ENCODE measurements around the gene CLN5.
"Not testable (repeated sequence)": the region's sequence is repeated elsewhere in the genome, so short reads cannot be mapped to it uniquely, and the experiment has no call there.

Gene CLN5

GRCh38 chr13:76991796-76992547 is at the start of gene CLN5:
Gene CLN5, plus strand, starts transcription at chr13:76992081. Its CDS starts 18 bp downstream, at chr13:76992099.
- DNase-seq: peak; percentile 49

GRCh38 chr13:76942363-76942762 is 49.5 kb upstream of the CLN5 start:
- DNase-seq: no peak

GRCh38 chr13:76943646-76944045 is 48.2 kb upstream of the CLN5 start:
- DNase-seq: no peak

GRCh38 chr13:76944456-76944855 is 47.4 kb upstream of the CLN5 start:
- no peak for DNase-seq

GRCh38 chr13:76948149-76948548 is 43.7 kb upstream of the CLN5 start, which contains the start of gene ACOD1:
Gene ACOD1, plus strand, starts transcription at chr13:76948511. Its CDS starts 48 bp downstream, at chr13:76948559.
- no peak for DNase-seq

GRCh38 chr13:76950101-76950500 is 41.8 kb upstream of the CLN5 start:
- no peak for DNase-seq

- no peak for DNase-seq
These were observed 37.9 kb upstream of the CLN5 start for GRCh38 chr13:76953968-76954367.

- no peak for DNase-seq
These were observed 37.3 kb upstream of the CLN5 start for GRCh38 chr13:76954538-76954937.

GRCh38 chr13:76955193-76955592 is 36.7 kb upstream of the CLN5 start:
- no peak for DNase-seq

GRCh38 chr13:76955661-76956060 is 36.2 kb upstream of the CLN5 start:
- no peak for DNase-seq

GRCh38 chr13:76958841-76959432 is 32.9 kb upstream of the CLN5 start:
- no peak for DNase-seq

- not testable (repeated sequence) for DNase-seq
These were observed 32.1 kb upstream of the CLN5 start for GRCh38 chr13:76959734-76960133.

GRCh38 chr13:76965759-76966421 is 26.0 kb upstream of the CLN5 start:
- DNase-seq: peak; percentile 9

GRCh38 chr13:76967031-76967430 is 24.9 kb upstream of the CLN5 start:
- DNase-seq: no peak

- no peak for DNase-seq
These were observed 23.8 kb upstream of the CLN5 start for GRCh38 chr13:76968041-76968440.

- no peak for DNase-seq
These were observed 22.2 kb upstream of the CLN5 start for GRCh38 chr13:76969488-76970365.

- DNase-seq: no peak
These were observed 20.7 kb upstream of the CLN5 start for GRCh38 chr13:76971215-76971614.

GRCh38 chr13:76971851-76972829 is 19.7 kb upstream of the CLN5 start:
- no peak for DNase-seq

GRCh38 chr13:76973920-76974617 is 17.8 kb upstream of the CLN5 start:
- DNase-seq: no peak

- DNase-seq: no peak
These were observed 17.3 kb upstream of the CLN5 start for GRCh38 chr13:76974618-76974975.

- DNase-seq: no peak
These were observed 16.0 kb upstream of the CLN5 start for GRCh38 chr13:76975863-76976262.
